Skeletal muscle satellite cell (primary cell): ENCODE measurements around the gene OPRL1.

ENCODE experiments used
- H3K27me3 ChIP-seq: 2 replicates; pipeline ENCODE4 v1.7.0; 2013; ENCODE audit warnings: low read length; ENCODE audit not compliant: control insufficient read depth, insufficient read depth
- H3K36me3 ChIP-seq: 2 replicates; pipeline ENCODE4 v1.7.0; 2013; ENCODE audit warnings: mild to moderate bottlenecking, control low read depth, low read length; ENCODE audit not compliant: insufficient read depth
- H3K4me1 ChIP-seq: 2 replicates; pipeline ENCODE4 v1.7.0; 2013; ENCODE audit warnings: low read length; ENCODE audit not compliant: control insufficient read depth, insufficient read depth
- H3K4me2 ChIP-seq: 2 replicates; pipeline ENCODE4 v1.7.0; 2013; ENCODE audit warnings: mild to moderate bottlenecking, low read length
- H3K4me3 ChIP-seq: 2 replicates; pipeline ENCODE4 v1.7.0; 2013; ENCODE audit warnings: low read length
- H3K9ac ChIP-seq: 2 replicates; pipeline ENCODE4 v1.7.0; 2013; ENCODE audit warnings: mild to moderate bottlenecking, low read depth, low read length, moderate library complexity
- H3K9me3 ChIP-seq: replicated peaks from 2 replicates; pipeline ENCODE4 v1.7.0; 2013; ENCODE audit warnings: mild to moderate bottlenecking, control low read depth, low read length

Gene OPRL1

DNA sequence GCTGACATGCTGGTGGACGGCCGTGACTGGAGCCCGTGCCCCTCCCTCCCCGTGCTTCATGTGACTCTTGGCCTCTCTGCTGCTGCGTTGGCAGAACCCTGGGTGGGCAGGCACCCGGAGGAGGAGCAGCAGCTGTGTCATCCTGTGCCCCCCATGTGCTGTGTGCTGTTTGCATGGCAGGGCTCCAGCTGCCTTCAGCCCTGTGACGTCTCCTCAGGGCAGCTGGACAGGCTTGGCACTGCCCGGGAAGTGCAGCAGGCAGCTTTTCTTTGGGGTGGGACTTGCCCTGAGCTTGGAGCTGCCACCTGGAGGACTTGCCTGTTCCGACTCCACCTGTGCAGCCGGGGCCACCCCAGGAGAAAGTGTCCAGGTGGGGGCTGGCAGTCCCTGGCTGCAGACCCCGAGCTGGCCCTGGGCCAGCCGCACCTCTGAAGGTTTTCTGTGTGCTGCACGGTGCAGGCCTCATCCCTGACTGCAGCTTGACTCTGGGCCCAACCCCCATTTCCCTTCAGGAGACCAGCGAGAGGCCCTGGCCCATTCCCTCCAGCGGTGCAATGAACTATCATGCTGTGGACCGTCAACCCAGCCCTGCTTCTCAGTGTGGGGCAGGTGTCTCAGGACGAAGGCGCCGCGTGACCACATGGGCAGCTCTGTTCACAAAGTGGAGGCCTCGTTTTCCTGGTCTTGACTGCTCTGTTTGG lies 19.4 kb downstream of the OPRL1 start:
- H3K9me3 ChIP-seq, result no peaks in the 10 kb centered on the region
- H3K4me3 ChIP-seq, result no peak overlapping the region
- H3K27me3 ChIP-seq, result peaks cover 47% of the 10 kb centered on the region
- no peak overlapping the region for H3K4me2 ChIP-seq
- H3K9ac ChIP-seq, result no peak overlapping the region
- H3K4me1 ChIP-seq, result no peaks in the 10 kb centered on the region
- no peaks in the 10 kb centered on the region for H3K36me3 ChIP-seq

DNA sequence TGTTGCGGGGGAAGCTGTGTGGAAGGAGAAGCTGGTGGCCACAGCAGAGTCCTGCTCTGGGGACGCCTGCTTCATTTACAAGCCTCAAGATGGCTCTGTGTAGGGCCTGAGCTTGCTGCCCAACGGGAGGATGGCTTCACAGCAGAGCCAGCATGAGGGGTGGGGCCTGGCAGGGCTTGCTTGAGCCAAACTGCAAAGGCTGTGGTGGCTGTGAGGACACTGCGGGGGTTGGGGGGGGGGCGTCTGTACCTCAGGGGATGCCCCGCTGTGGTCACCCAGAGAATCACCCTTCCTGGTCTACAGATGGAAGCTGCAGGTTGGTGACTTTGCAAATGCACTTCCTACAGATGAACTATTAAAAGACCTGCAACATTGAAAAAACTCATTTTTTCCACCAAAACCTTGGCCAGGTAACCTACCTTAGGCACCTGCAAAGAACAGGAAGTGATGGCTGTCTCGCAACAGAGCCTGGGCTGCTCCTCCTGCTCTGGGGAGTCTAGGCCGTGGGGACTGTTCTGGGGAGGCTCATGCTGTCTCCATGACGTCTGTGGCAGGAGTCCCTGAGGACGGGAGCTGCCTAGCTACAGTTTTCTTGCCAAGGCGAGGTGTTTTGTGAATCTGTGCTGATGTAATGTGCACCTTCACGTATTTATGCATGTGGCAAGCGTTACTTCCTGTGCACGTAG lies 20.1 kb downstream of the OPRL1 start:
- H3K9me3 ChIP-seq, result no peaks in the 10 kb centered on the region
- H3K9ac ChIP-seq, result no peak overlapping the region
- no peak overlapping the region for H3K4me3 ChIP-seq
- H3K27me3 ChIP-seq, result peaks cover 48% of the 10 kb centered on the region
- H3K4me2 ChIP-seq, result no peak overlapping the region
- H3K4me1 ChIP-seq, result no peaks in the 10 kb centered on the region
- no peaks in the 10 kb centered on the region for H3K36me3 ChIP-seq

DNA sequence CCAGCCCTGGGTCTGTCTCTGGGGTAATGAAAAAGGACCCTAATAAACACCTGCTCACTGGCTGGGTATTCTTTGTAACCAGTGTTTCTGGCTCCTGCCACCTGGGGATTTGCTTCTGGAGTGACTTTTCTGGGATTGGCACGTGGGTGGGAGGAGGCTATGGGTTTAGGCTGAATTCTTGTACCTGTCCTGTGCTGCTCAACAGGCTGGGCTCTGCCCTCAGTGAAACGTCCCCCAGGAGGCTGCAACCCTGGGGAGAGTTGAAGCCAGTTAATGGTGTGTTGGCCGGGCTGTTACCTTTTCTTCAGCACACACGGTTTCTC lies 20.6 kb downstream of the OPRL1 start:
- Histone ChIP-seq H3K27me3 (peaks cover 48% of the 10 kb centered on the region), H3K4me1 (no peaks in the 10 kb centered on the region), H3K4me2 (no peak overlapping the region), H3K4me3 (no peak overlapping the region), H3K9me3 (no peaks in the 10 kb centered on the region), H3K36me3 (no peaks in the 10 kb centered on the region), H3K9ac (no peak overlapping the region)

DNA sequence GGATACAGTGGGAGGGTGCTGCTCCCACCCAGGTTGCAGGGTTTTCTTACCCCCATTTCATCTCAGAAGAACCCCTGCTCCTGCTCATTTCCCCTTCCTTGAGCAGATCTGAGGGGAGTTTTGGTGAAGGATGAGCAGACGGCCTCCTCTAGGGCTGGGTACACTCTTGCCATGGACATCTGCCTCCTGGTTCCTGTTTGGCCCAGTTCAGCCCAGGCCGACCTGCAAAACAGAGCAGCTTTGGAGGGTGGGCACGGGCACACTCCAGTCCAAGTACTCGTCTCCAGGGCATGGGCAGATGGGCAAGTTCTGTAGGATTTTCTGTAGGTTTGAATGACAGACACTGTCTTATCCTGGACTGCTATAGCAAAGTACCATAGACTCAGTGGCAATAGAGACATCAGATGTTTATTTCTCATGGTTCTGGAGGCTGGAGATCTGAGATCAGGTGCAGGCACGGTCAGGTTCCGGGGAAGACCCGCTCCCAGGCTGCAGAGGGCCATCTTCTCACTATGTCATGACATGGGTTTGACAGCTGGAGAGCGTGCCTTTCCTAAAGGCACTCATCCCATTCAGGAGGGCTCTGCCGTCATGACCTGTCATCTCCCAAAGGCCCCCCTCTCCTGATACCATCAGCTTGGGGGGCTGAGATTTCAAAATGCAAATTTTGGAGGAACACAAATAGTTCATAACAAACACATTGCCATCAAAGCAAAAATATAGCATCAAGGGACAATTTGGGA lies 21.2 kb downstream of the OPRL1 start:
- Histone ChIP-seq H3K9me3 (no peaks in the 10 kb centered on the region), H3K4me1 (no peaks in the 10 kb centered on the region), H3K36me3 (no peaks in the 10 kb centered on the region), H3K27me3 (peaks cover 48% of the 10 kb centered on the region), H3K4me2 (no peak overlapping the region), H3K9ac (no peak overlapping the region), H3K4me3 (no peak overlapping the region)

DNA sequence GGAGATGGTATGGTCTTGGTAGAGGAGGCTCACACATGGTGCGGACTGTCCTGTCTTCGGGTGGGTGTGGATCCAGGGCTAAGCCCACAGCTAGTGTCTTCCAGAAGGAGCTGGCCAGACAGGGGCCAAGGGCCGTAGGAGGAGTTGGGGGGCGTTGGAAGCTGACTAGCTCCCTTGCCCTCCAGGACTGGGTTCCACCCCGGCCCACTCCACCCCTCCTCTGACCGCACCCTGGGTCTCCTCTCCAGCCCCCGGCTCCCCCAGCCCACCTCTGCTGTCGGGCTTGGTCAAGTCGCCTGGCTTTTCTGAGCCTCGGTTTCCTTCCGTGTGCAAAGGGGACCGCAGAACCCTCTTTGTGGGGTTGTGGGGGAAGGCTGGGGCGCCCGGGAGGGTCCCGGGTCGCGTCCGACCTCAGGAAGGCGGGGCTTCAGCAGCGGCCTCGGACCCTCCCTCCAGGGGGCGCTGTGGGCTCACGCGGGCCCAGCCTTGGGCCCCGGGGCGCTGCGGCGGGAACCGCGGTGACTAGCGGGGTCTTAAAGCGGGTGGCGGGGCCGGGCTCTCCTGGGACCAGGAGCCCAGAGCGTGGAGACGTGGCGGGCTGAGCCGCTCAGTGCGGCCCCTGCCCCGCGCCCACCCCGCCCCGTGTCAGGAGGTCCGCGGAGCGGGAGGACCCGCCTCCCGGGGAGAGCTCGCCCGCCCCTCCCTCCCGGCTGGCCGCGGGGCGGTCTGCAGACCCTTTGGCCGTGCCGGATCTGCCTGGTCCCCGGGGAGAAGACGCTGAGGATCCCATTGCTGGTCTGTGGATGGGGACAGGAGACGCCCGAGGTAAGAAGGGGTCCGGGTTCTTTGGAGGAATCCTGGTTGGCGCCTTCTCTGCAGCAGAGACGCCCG lies 22.1 kb downstream of the OPRL1 start:
- Histone ChIP-seq H3K4me2 (no peak overlapping the region), H3K9ac (no peak overlapping the region), H3K4me1 (no peaks in the 10 kb centered on the region), H3K36me3 (no peaks in the 10 kb centered on the region), H3K4me3 (no peak overlapping the region), H3K27me3 (peaks cover 48% of the 10 kb centered on the region), H3K9me3 (no peaks in the 10 kb centered on the region)

DNA sequence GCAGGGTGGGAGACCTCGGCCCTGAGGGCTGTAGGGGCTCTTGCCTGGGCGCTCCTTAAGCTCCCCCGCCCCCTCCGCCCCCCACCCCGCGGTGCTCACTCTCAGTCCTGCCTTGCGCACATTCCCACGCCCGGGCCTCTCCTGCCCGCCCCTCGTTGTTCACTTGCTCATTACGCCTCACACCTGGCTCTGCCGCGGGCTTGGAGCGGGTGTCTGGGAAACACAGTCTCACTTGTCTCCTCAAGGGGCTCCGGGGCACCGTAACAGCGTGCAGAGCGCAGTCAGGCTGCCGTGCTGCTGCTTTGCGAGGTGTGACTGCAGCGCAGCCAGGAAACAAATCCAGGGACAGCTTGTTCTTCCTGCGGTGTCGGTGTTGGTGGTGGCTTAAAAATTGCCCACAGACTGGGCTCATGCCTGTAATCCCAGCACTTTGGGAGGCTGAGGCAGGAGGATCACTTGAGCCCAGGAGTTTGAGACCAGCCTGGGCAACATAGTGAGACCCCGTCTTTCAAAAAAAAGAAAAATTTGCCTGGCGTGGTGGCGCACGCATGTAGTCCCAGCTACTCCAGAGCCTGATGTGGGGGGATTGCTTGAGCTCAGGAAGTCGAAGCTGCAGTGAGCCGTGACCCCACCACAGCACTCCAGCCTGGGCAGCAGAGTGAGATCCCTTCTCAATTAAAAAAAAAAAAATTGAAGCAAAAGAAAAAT lies 22.9 kb downstream of the OPRL1 start:
- Histone ChIP-seq H3K4me2 (no peak overlapping the region), H3K9me3 (no peaks in the 10 kb centered on the region), H3K36me3 (no peaks in the 10 kb centered on the region), H3K27me3 (peaks cover 57% of the 10 kb centered on the region), H3K4me1 (no peaks in the 10 kb centered on the region), H3K4me3 (no peak overlapping the region), H3K9ac (no peak overlapping the region)

DNA sequence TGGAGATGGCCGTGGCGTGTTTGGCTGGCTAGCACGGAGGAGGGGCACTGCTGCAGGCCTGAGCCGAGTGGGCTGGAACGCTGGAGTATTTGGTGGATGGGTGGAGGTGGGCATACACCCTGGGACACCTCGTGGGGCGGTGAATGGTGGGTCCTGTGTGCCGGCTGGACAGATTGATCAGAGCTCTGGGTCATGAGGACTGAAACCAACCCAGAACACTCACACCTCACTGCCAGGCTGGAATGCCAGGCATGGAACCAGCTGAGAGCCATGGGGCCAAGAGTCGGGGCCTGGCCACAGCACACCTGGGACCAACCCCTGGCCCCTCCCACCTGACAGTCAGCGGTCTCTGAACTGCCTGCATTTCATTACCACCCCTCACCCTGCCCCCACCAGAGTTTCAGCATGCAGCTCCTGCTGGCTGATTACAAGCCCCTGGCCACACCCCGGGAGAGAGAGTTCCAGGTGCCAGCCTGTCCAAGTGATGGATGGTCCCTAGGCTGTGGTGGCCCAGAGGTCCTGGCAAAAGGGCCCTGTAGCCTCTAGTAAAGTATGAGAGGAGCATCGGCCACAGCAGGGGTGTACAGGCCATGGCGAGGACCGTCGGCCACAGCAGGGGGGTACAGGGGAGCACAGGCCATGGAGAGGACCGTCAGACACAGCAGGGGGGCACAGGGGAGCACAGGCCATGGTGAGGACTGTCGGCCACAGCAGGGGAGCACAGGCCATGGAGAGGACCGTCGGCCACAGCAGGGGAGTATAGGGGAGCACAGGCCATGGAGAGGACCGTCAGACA lies 24.2 kb downstream of the OPRL1 start:
- Histone ChIP-seq H3K27me3 (peaks cover 64% of the 10 kb centered on the region), H3K9me3 (no peaks in the 10 kb centered on the region), H3K4me1 (no peaks in the 10 kb centered on the region), H3K36me3 (no peaks in the 10 kb centered on the region), H3K9ac (no peak overlapping the region), H3K4me3 (no peak overlapping the region), H3K4me2 (no peak overlapping the region)

DNA sequence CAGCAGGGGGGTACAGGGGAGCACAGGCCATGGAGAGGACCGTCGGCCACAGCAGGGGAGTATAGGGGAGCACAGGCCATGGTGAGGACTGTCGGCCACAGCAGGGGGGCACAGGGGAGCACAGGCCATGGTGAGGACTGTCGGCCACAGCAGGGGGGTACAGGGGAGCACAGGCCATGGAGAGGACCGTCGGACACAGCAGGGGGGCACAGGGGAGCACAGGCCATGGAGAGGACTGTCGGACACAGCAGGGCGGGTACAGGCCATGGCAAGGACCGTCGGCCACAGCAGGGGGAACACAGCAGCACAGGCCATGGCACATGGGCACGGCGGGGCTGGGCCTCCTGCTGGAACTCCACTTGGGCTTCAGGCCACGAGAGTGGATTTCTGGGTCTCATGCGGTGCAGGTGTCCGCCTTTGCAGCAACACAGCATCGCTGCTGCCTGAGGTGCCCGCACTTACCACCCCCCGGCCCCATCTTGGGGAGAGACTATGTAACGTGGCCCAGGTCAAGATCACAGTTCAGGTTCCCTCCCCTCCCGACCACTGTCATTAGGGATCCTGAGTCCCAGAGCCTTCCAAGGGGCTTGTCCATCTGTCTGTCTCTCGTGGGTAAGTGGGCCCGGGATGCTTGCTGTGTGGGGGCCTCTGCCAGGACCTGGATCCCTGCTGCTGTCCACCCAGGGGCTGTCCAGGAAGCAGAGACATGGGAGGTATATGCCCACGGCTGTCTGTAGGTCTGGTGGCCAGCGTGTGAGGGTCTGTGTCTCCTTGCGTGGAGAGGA lies 25.0 kb downstream of the OPRL1 start:
- Histone ChIP-seq H3K4me2 (no peak overlapping the region), H3K27me3 (peaks cover 62% of the 10 kb centered on the region), H3K4me3 (no peak overlapping the region), H3K36me3 (no peaks in the 10 kb centered on the region), H3K9me3 (no peaks in the 10 kb centered on the region), H3K9ac (no peak overlapping the region), H3K4me1 (no peaks in the 10 kb centered on the region)

DNA sequence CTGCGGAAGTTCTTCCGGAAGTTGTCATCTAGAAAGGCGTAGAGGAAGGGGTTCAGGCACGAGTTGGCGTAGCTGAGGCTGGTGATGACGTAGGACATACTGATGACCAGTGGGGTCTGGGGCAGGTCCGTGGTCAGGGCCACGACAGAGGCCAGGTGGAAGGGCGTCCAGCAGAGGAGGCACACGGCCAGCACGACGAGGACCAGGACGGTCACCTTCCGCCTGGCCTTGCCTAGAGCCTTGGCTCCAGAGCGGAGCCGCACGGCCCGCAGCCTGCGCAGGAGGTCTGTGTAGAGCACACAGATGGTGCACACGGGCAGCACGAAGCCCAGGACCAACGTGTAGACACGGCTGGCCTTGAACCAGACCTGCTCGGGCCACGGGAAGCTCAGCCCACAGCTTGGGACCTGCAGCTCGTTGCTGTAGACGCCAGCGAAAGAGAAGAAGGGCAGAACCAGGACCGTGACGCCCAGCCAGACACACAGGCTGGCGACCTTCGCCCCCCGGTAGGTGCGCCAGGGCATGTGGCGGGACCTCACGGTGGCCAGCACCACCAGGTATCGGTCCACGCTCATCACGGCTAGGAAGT lies 26.1 kb downstream of the OPRL1 start:
- H3K4me3 ChIP-seq, result no peak overlapping the region
- no peak overlapping the region for H3K9ac ChIP-seq
- H3K27me3 ChIP-seq, result peaks cover 55% of the 10 kb centered on the region
- no peaks in the 10 kb centered on the region for H3K36me3 ChIP-seq
- no peaks in the 10 kb centered on the region for H3K4me1 ChIP-seq
- no peaks in the 10 kb centered on the region for H3K9me3 ChIP-seq
- no peak overlapping the region for H3K4me2 ChIP-seq
